Kidney glomerular epithelial cell (primary cell): Measurements from ENCODE around the gene FBXL2.
"Not testable (repeated sequence)": the region's sequence is repeated elsewhere in the genome, so short reads cannot be mapped to it uniquely, and the experiment has no call there.

ENCODE experiments used
- DNase-seq: peaks from one replicate; lab custom pipeline; 2025; lab: John Stamatoyannopoulos, UW

The FBXL2 gene

DNA sequence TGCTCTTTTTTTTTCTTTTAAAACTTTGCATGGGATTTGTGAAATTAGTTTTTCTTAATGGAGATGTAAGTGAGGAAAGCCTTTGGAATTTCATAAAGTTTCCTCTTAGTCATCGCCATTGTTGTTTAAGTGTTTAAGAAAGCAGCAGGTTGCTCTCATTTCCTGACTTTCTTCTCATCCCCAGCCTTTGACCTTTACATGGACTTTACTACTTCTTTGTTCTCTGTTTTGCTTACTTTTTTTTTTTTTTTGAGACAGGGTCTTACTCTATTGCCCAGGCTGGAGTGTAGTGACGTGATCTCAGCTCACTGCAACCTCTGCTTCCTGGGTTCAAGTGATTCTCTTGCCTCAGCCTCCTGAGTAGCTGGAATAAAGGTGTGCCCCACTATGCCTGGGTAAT, 38.6 kb downstream of the FBXL2 start:
- peak; percentile 10 for DNase-seq

DNA sequence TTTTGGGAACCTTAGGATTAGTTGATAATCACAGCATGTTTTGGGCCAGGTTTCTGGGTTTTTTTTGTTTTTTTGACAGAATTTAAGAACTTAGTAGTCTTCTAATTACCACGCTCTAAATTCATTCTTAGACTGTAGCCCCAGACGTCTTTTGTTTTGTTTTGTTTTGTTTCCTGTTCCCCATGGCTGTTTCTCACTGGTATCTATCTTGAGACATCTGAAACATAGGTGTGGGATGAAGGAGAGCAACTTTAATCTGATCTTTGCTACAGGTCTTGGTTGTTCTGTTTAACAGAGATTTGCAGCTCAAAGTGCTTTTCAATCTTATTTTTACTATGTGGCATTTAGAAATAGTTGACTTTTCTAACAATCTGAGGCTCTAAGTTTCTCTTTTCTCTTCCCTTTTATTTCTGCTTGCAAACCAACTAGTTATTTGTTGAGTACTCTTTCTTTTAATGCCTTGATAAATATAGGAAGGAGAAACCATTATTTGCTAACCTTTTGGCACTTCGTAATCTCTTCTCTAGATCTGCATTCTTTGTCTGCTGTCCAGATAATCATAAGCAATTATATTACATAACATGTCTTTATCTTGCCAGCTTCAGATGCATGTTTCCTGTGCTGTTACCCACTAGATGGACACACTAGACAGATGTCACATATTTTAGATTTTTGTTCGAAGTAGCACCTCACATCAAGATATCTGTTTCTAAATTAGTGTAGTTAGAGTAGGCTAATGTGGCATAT, 40.9 kb downstream of the FBXL2 start:
- no peak for DNase-seq

DNA sequence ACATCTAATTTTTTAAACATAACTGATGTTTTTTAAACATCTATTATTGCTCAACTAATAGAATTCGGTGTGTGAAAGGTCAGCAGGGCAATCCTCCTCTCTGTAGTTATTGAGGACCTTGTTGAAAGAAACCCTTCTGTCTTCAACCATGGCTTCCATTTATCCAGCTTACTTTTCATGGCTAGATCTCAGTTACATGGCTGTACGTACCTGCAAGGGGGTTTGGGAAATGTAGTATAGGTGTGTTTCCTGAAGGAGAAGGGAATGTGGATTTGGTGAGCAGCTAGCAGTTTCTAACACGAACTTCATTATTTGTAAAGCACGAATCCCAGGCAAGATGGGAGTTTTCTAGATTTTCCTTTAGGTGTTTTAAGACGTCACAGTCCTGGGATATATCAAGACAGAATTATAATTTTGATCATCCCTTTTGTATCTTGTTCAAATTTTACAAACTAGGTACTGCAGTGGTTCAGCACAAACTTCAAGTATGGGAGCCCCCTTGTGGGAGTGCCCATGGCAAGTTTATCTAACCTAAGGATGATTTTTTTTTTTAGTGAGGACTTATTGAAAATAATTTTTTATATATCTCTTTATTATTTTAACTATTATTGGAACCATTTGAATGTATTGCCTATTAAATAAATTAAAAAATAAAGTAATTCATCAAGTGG, 41.6 kb downstream of the FBXL2 start:
- no peak for DNase-seq

DNA sequence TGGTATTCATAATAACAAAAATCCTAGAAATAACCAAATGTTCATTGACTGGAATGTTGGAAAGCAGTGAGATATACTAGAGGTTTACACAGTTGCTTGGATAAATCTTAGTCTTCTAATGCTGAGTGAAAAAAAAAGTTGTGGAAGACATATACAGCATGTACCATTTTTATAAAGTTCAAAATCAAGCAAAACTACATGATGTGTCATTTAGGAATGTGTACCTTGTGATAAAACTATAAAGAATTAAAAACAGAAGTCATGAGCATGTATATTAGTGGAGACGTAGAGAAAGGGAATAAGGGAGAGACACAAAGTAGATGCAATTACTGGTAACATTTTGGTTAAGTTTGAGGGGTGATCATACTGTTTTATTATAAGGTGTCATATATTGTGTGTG, 45.2 kb downstream of the FBXL2 start:
- no peak for DNase-seq

DNA sequence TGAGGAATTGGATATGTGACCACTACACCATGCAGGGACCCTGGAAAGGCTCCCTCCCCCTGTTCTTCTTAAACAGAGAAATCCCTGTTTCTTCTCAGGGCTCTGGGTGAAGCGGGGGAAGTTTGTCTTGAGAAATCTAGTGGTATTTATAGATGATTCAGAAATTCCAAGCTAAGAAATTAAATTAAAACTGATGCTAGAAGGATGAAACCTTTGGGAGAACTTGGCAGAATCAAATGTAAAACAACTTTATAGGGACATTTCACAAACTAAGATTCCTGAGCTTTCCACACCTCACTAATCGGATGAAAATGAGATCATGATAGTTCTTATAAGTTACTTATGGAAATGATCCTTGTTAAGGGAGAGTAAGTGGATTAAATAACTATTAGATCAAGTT, 54.2 kb downstream of the FBXL2 start:
- DNase-seq: no peak

DNA sequence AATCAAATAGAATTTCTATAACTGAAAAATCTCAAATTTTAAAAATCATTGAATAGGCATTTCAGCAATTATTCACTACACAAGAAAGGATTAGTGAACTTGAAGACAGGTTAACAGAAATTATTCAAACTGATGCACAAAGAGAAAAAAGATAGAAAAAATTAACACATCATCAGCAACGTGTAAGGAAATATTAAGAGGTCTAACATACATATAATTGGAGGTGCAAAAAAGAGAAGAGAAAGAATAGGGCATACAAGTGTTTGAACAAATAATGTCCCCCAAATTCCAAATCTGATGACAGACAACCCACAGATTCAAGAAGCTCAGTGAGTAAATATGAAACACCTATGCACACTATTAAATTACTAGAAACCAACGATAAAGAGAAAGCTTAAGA, 57.1 kb downstream of the FBXL2 start:
- no peak for DNase-seq

DNA sequence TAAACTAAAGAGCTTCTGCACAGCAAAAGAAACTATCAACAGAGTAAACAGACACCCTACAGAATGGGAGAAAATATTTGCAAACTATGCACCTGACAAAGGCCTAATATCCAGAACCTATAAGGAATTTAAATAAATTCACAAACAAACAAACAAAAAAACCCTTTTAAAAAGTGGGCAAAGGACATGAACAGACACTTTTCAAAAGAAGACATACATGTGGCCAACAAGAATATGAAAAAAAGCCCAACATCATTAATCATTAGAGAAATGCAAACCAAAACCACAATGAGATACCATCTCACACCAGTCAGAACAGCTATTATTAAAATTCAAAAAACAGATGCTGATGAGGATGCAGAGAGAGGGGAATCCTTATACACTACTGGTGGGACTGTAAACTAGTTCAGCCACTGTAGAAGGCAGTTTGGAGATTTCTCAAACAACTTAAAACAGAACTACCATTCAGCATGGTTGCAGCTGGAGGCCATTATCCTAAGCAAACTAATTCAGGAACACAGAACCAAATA, 61.8 kb downstream of the FBXL2 start:
- not testable (repeated sequence) for DNase-seq

DNA sequence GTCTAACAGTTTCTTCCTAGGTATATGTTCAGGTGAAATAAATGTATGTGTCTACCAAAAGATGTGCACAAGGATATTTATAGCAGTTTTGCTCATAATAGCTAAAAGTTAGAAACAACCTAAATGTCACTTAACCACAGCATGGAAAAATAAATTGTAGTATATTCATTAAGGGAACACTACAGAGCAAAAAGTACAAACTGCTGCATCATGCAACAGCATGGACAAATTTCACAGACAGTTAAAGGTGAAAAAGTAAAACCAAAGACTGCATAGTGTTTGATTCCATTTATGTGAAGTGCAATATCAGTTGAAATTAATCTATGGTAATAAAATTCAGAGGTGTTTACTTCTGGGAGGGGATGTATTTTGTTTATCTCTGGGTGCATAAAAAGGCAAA, 62.5 kb downstream of the FBXL2 start:
- DNase-seq: no peak

DNA sequence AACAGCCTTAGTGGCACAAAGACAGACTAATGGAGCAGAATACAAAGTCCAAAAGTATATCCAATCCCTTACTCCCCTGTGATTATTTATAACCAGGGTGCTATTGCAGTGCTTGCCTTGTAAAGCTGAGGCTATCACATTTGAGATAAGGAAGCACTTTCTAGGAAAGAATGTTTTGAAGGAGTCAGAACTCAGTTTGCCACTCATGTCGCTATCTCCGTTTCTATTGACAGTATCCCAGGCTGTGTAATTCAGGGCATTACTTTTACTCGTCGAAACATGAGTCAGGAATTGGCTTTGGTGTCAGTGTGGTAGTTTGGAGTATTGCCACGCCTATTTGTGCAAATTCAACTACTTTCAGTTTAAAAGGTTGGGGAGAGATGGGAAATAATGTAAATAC, 78.4 kb downstream of the FBXL2 start:
- no peak for DNase-seq

DNA sequence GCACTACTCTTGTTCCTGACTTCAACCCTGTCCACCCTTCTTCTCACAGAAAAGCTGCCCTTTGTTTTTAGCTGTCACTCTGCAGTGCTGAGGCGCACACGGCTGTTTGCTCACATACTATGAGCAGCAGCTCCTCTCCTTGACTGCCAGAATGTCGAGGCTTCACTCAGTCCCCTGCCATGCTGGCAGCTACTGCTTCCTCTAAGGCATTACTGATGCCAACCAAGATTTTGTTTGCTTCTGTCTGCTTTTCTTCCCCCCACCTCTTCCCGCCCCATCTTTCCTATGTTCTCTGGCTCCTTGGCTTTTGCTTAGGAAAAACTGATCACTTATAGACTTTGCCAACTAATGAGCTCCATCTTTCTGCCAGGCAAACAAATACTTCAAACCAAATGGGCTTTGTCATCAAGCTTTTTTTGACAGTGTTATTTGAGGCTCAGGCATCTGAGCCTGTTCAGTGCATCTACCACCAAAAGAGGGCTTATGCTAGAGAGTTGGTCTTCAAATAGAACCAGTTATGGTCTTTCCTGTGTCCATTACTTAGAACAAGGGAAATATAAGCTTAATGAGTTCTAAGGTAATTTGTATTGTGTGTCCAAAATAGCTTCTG, 81.0 kb downstream of the FBXL2 start:
- DNase-seq: no peak

DNA sequence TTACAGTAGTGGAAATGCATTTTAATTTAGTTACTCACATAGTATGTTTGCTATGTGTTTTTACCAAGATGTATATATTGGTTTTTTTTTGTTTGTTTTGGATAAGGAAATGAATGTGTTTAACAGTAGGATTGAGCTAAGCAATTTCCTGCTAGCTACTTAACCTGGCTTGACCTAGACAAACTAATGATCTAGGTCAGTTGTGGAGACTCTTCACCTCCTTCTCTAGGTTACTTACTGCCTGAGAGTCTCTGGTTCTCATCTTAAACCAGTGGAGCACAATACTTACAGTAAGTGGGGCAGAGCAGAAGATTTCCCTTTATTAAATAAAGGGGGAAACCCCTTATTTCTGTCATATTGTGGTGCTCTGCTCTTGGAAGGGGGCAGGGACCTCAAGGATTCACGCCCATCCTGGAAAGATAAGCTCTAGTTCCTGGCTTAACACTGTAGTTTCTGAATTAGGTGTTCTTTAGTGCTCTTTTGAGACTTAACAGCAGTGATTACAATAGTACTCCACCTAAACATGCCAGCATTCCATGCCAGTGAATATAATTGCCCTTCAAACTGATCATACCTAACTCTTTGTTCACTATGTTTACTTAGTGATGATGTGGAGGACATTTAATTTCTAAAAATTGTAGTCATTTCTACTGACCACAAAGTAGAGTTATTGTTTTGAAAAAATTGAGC, 83.0 kb downstream of the FBXL2 start:
- DNase-seq: peak; percentile 67

DNA sequence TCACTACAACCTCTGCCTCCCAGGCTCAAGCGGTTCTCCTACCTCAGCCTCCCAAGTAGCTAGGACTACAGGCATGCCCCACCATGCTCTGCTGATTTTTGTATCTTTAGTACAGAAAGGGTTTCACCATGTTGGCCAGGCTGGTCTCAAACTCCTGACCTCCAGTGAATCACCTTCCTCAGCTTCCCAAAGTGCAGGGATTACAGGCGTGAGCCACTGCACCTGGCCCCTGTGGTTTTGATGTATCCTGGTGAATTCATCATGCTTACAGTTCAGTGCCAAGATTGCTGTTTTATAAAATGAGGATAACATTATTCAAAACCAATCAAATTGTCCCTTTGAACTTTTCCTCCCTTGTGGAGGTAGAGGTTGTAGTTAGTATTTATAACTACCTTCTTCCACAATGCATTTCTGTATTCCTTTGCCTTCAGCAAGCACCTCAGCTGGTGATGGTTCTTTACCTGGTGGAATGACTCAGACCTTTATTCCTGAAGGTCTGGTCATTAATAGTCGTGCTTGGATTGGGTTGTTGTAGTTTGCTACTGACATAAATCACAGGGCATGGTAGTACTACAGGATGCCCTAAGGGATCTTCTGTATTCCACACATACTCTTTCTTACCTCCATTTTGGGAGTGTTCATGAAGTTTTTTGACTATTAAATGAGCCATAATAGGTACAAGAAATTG, 86.0 kb downstream of the FBXL2 start:
- no peak for DNase-seq

DNA sequence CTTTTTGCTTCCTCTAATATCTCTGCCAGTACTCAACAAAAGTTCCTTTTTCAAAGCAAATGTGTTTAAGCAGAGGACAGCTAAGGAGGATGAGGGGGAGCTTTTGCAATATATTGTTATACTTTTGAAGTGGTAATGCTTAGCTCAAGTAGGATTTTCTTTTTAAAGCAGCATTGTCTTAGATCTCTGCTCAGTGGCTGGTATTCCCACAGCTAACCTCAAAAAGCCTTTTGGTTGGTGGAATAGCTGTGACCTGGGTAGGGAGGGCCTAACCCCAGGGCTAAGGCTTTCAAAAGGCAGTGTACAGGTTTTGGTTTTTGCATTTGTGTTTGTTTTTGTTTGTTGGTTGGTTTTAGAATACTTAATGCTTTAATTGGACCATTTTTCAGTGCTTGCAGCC, 86.8 kb downstream of the FBXL2 start:
- DNase-seq: no peak

DNA sequence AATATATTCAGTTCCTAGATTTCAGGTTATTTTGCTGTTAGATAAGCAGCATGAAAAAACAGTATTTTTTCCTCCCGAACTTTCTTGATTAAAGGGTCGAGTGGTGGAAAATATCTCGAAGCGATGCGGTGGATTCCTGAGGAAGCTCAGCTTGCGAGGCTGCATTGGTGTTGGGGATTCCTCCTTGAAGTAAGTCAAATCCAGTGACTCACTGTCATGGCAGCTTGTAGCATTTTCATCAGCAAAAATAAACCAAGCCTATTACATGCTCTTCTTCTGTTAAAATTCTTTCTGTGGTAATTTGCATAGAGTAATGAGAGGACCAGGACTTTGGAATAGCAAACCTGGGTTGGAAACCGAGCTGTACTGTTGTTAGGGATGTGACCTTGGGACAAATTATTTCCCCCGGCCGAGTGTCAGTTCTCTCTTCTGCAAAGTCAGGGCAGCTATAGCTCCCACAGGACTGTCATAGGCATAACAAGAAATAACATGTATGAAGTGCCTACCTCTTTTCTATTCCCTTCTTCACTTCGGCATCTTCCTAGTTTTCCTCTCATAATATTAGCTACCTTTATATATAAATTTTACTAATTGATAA, 87.4 kb downstream of the FBXL2 start:
- no peak for DNase-seq

DNA sequence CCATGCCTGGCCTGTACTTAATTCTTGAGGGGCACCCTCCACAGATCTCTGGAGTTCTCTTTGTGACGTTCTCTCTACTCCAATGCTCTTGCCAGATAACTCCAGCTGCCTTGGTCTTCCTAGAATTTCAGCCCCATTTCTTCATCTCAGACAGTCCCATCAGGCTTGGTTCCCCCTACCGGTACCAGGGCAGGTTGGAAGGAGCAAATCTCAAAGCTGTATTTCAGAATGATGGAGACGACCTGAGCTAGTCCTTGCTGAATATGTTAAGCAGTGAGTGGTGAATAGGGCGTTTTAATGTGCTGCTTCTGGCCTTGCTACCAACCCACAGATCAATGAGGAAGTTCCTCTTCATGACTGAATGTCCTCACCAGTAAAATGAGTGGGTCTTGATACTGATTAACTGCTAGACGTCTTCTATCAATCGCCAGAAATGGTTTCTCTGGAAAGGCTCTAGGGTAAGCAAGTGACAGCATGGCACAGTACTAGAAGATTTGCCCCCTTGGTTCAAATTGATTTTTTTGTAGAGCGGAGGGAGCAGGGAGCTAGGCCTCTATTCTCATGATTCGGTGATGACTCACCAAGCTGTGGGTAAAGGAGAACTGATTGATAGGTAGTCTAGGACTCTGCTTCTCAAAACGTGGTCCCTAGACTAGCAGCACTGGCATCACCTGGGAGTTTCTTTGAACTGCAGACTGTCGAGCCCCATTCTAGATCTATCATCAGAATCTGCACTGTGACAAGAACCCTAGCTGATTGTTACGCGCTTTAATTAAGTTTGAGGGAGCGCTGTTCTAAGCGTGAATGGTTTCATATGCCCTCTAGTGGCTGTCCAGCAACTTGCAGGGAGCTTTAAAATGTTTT, 95.2 kb downstream of the FBXL2 start:
- peak; percentile 68 for DNase-seq

DNA sequence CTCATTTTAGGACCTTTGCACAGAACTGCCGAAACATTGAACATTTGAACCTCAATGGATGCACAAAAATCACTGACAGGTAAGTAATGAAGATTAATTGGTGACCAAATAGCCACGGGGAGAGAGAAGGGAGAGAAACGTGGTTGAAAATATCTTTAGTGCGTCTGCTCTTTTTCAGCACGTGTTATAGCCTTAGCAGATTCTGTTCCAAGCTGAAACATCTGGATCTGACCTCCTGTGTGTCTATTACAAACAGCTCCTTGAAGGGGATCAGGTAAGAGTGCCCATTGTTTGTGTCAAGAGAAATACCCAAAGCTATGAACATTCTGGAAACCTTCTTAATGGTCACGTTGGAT, 95.8 kb downstream of the FBXL2 start:
- no peak for DNase-seq

DNA sequence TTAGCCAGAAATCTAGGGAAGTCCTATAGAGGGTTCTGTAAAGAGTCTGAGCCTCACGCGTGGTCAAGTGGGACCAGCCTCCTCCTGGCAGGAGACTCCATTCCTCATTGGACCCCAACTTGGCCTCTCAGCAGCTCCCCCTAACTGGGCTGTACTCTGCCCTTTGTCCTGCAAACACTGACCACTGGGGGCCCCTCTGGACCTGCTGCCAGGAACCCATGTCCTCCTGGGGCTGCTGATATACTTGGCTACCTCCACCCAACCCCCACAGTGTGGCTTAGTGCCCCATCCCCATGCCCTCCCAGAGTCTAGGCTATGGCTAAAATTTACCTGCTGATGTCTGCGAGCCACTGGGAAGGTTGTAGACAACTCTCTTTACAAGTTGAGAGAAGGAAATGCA, 100.2 kb downstream of the FBXL2 start:
- no peak for DNase-seq

DNA sequence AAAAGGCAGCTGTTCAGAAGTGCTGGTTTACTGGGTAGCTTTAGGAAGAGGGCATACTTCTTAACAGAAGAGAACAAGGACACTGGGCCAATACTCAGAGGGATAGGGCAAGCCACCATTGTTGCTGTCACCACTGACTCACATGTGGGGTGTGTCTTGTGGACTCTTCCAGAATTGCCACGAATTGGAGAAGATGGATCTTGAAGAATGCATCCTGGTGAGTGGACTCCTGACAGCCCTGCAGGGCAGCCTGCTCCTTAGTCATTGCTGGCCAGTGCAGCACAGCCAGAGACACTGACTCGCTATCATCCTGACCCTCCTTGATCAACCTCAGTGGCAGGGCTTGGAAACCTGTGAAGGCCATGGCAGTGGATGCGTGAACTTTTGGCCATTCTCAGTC, 100.7 kb downstream of the FBXL2 start:
- peak; percentile 12 for DNase-seq

DNA sequence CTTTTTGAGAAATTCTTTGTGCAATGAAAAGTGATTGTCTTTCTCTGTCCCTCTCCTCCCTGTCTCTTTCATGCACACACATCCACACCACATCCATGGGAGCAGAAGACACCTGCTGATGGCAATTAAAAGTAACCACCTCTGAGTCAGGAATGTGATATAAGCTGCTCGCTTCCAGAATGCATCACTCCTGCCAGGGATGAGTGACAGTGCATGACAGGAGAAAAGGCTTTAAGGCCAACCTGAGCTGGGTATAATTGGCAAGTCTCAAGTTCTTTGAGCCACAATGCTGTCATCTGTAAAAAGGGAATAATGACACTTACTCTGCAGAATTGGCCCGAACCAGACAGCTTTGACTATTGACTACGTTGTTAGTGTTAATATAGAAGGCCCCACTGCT, 103.4 kb downstream of the FBXL2 start:
- peak; percentile 21 for DNase-seq

DNA sequence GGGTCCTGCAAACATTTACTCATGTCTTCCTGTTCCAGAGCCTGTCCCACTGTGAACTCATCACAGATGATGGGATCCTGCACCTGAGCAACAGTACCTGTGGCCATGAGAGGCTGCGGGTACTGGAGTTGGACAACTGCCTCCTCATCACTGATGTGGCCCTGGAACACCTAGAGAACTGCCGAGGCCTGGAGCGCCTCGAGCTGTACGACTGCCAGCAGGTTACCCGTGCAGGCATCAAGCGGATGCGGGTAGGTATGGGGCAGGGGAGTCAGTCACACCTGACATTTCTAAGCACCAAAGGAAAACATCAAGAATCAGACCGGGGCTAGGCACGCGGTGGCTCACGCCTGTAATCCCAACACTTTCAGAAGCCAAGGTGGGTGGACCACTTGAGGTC, 106.7 kb downstream of the FBXL2 start:
- DNase-seq: no peak

DNA sequence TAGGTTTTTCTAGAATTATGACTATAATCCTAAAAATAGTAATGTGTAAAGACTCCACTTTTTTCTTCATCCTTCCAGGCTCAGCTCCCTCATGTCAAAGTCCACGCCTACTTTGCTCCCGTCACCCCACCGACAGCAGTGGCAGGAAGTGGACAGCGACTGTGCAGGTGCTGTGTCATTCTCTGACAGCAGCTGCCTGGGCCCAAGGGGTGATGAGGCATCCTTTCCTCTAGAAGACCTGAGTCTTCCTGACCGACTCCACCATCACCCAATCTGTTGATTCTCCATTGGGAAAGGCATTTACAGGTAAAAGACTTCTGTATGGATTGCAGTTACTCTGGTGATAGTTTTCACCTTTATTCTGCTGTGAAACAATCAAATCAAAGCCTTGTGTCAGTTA, 108.2 kb downstream of the FBXL2 start:
- no peak for DNase-seq
